H9 (cell line): ENCODE data around the gene LSMEM2. TPM values are rescaled to one million over a fixed set of nuclear protein-coding genes. Genes with fewer than 3 reads are reported as not detected.

Experiments used
- DNase-seq: peaks from one replicate; pipeline ENCODE4 v3.0.0-alpha.2; 2017
- H2AFZ ChIP-seq: one replicate; pipeline ENCODE4 v1.6.1; 2013; ENCODE audit warnings: mild to moderate bottlenecking, low read length, control low read depth, moderate library complexity
- H2AK5ac ChIP-seq: 2 replicates; pipeline ENCODE4 v1.6.1; 2013; ENCODE audit warnings: low read length, control low read depth, mixed read lengths; ENCODE audit not compliant: insufficient read length
- H2BK120ac ChIP-seq: one replicate; pipeline ENCODE4 v1.6.1; 2013; ENCODE audit warnings: low read depth, mild to moderate bottlenecking, low read length, control low read depth, inconsistent platforms; ENCODE audit not compliant: poor library complexity, severe bottlenecking
- H2BK12ac ChIP-seq: 2 replicates; pipeline ENCODE4 v1.6.1; 2013; ENCODE audit warnings: low read length, control low read depth, mixed read lengths, low read depth; ENCODE audit not compliant: insufficient read length
- H2BK15ac ChIP-seq: 2 replicates; pipeline ENCODE4 v1.6.1; 2013; ENCODE audit warnings: low read depth, low read length, control low read depth
- H2BK20ac ChIP-seq: one replicate; pipeline ENCODE4 v1.6.1; 2013; ENCODE audit warnings: low read depth, mild to moderate bottlenecking, low read length, control low read depth, inconsistent platforms; ENCODE audit not compliant: poor library complexity, severe bottlenecking
- H2BK5ac ChIP-seq: 2 replicates; pipeline ENCODE4 v1.6.1; 2013; ENCODE audit warnings: low read length, control low read depth, mixed read lengths; ENCODE audit not compliant: insufficient read length
- H3K14ac ChIP-seq: 2 replicates; pipeline ENCODE4 v1.6.1; 2013; ENCODE audit warnings: low read length, control low read depth; ENCODE audit not compliant: insufficient read depth
- H3K18ac ChIP-seq: 2 replicates; pipeline ENCODE4 v1.6.1; 2013; ENCODE audit warnings: low read depth, mild to moderate bottlenecking, mixed read lengths, low read length, control low read depth; ENCODE audit not compliant: insufficient read length
- H3K23ac ChIP-seq: 2 replicates; pipeline ENCODE4 v1.6.1; 2013; ENCODE audit warnings: low read length, control low read depth, mixed read lengths, low read depth; ENCODE audit not compliant: insufficient read length
- H3K23me2 ChIP-seq: 2 replicates; pipeline ENCODE4 v1.6.1; 2013; ENCODE audit warnings: low read depth, mild to moderate bottlenecking, mixed read lengths, low read length, control low read depth; ENCODE audit not compliant: insufficient read length, poor library complexity, severe bottlenecking
- H3K27ac ChIP-seq: 2 replicates; pipeline ENCODE4 v1.5.1; 2013; ENCODE audit warnings: low read length, control low read depth, mixed read lengths, low read depth; ENCODE audit not compliant: insufficient read length
- H3K27me3 ChIP-seq: 2 replicates; pipeline ENCODE4 v1.6.1; 2013; ENCODE audit warnings: low read length, control low read depth, inconsistent platforms; ENCODE audit not compliant: insufficient read depth
- H3K4ac ChIP-seq: 2 replicates; pipeline ENCODE4 v1.6.1; 2013; ENCODE audit warnings: low read depth, mild to moderate bottlenecking, control low read depth, inconsistent platforms, low read length, moderate library complexity
- H3K4me1 ChIP-seq: 2 replicates; pipeline ENCODE4 v1.6.1; 2013; ENCODE audit warnings: low read length, control low read depth, inconsistent platforms; ENCODE audit not compliant: insufficient read depth
- H3K4me2 ChIP-seq: 2 replicates; pipeline ENCODE4 v1.6.1; 2013; ENCODE audit warnings: low read length, control low read depth, mixed read lengths; ENCODE audit not compliant: insufficient read length, insufficient read depth
- H3K56ac ChIP-seq: 2 replicates; pipeline ENCODE4 v1.6.1; 2013; ENCODE audit warnings: low read depth, mild to moderate bottlenecking, mixed read lengths, low read length, control low read depth; ENCODE audit not compliant: insufficient read length
- H3K79me1 ChIP-seq: 2 replicates; pipeline ENCODE4 v1.6.1; 2013; ENCODE audit warnings: low read depth, mild to moderate bottlenecking, moderate library complexity, low read length, control low read depth, inconsistent platforms; ENCODE audit not compliant: insufficient read depth, poor library complexity, severe bottlenecking
- H3K79me2 ChIP-seq: 2 replicates; pipeline ENCODE4 v1.6.1; 2013; ENCODE audit warnings: low read length, control low read depth, inconsistent platforms; ENCODE audit not compliant: insufficient read depth
- H3K9ac ChIP-seq: 2 replicates; pipeline ENCODE4 v1.6.1; 2013; ENCODE audit warnings: low read length, control low read depth, mixed read lengths; ENCODE audit not compliant: insufficient read length; ENCODE audit errors: extremely low read depth
- H3K9me3 ChIP-seq: one replicate; pipeline ENCODE4 v1.6.1; 2013; ENCODE audit warnings: low read depth, low read length, inconsistent platforms; ENCODE audit not compliant: control insufficient read depth
- H3T11ph ChIP-seq: one replicate; pipeline ENCODE4 v1.6.1; 2013; ENCODE audit warnings: mild to moderate bottlenecking, low read length, control low read depth, inconsistent platforms
- H4K20me1 ChIP-seq: one replicate; pipeline ENCODE4 v1.6.1; 2013; ENCODE audit not compliant: control insufficient read depth, insufficient read length, insufficient read depth
- H4K5ac ChIP-seq: 2 replicates; pipeline ENCODE4 v1.6.1; 2013; ENCODE audit warnings: low read depth, mild to moderate bottlenecking, mixed read lengths, low read length, control low read depth; ENCODE audit not compliant: insufficient read length
- H4K8ac ChIP-seq: replicated peaks from 2 replicates; pipeline ENCODE4 v1.6.1; 2013; ENCODE audit warnings: low read length, control low read depth, mixed read lengths, low read depth; ENCODE audit not compliant: insufficient read length
- H4K91ac ChIP-seq: 2 replicates; pipeline ENCODE4 v1.6.1; 2013; ENCODE audit warnings: low read depth, mild to moderate bottlenecking, moderate library complexity, mixed read lengths, low read length, control low read depth; ENCODE audit not compliant: insufficient read length
- H3K27ac Mint-ChIP-seq, 3 experiments: 2 replicates in 2 of 3; 3 replicates in 1 of 3; pipeline ENCODE4 v1.8.0; 2020 to 2021; ENCODE audit warnings: mixed read lengths in 3 of 3, mild to moderate bottlenecking in 1 of 3, moderate library complexity in 1 of 3
- H3K27me3 Mint-ChIP-seq: 2 replicates; pipeline ENCODE4 v1.8.0; 2021; ENCODE audit warnings: low read depth, mild to moderate bottlenecking, moderate library complexity, mixed read lengths
- H3K36me3 Mint-ChIP-seq, 3 experiments: 2 replicates in 2 of 3; 3 replicates in 1 of 3; pipeline ENCODE4 v1.8.0; 2020 to 2021; ENCODE audit warnings: low read depth in 3 of 3, mixed read lengths in 3 of 3; ENCODE audit not compliant: insufficient read depth in 1 of 3
- H3K4me1 Mint-ChIP-seq, 2 experiments: 2 replicates each; pipeline ENCODE4 v1.8.0; 2020; ENCODE audit warnings: mixed read lengths in 2 of 2
- H3K4me3 Mint-ChIP-seq, 2 experiments: 2 replicates in 1 of 2; 3 replicates in 1 of 2; pipeline ENCODE4 v1.8.0; 2020 to 2021; ENCODE audit warnings: mild to moderate bottlenecking in 2 of 2, mixed read lengths in 2 of 2, moderate library complexity in 1 of 2
- H3K9me3 Mint-ChIP-seq, 2 experiments: 2 replicates in 1 of 2; 3 replicates in 1 of 2; pipeline ENCODE4 v1.8.0; 2020; ENCODE audit warnings: mild to moderate bottlenecking in 2 of 2, mixed read lengths in 2 of 2, moderate library complexity in 1 of 2
- CTCF ChIP-seq: fragments of 200-600 bp; sonication (generic); conservative IDR thresholded peaks from 3 replicates; pipeline ENCODE4 v1.8.0; 2021; ENCODE audit warnings: antibody characterized with exemption, mild to moderate bottlenecking
- WGBS: extraction: QIAGEN DNeasy Blood & Tissue Kit; methylation state at CpG from one replicate; pipeline ENCODE4 v1.1.7; 2013; ENCODE audit warnings: missing lambda C conversion rate, low lambda C conversion rate, mixed read lengths; ENCODE audit not compliant: insufficient read length; ENCODE audit errors: extremely low coverage; 5-methylcytosine and 5-hydroxymethylcytosine counted together
- total RNA-seq: library from RNA; stranded (reverse); gene quantifications from 2 replicates; pipeline ENCODE4 v1.2.1, GENCODE V29; 2021

Gene LSMEM2
- total RNA-seq, 1 experiment from 2014 or later: 0.50 TPM

GRCh38 chr3:50258029-50258680 is 20.7 kb upstream of the LSMEM2 start:
- Histone ChIP-seq H4K91ac (no peak overlapping the region), H3K23ac (no peak overlapping the region), H3K4me2 (no peak overlapping the region), H3K14ac (no peak overlapping the region), H3K23me2 (no peaks in the 10 kb centered on the region), H2BK12ac (no peak overlapping the region), H3T11ph (no peak overlapping the region), H2BK5ac (no peak overlapping the region), H2BK120ac (no peak overlapping the region), H3K9me3 (no peaks in the 10 kb centered on the region), H2BK15ac (no peak overlapping the region), H4K20me1 (peaks cover 2% of the 10 kb centered on the region), H4K8ac (no peak overlapping the region), H3K18ac (no peak overlapping the region), H2AFZ (no peak overlapping the region), H3K27me3 (no peaks in the 10 kb centered on the region), H3K4me1 (no peaks in the 10 kb centered on the region), H3K9ac (no peak overlapping the region), H4K5ac (no peak overlapping the region), H3K4ac (no peak overlapping the region), H2AK5ac (no peak overlapping the region), H3K27ac (no peak overlapping the region), H3K56ac (no peak overlapping the region), H2BK20ac (no peak overlapping the region), H3K79me2 (no peaks in the 10 kb centered on the region), H3K79me1 (no peaks in the 10 kb centered on the region)
- H3K9me3 Mint-ChIP-seq: no peaks in the 10 kb centered on the region
- peaks cover 17 to 38% (median 36%) of the 10 kb centered on the region in 3 experiments; a peak in 6 of 7 replicates for H3K36me3 Mint-ChIP-seq
- peak overlapping the region in 2 of 3 experiments; percentile 28 to 81; a peak in 1 of 7 replicates for H3K27ac Mint-ChIP-seq
- H3K4me3 Mint-ChIP-seq: no peak overlapping the region; a peak in 1 of 5 replicates
- H3K27me3 Mint-ChIP-seq: peaks cover 1% of the 10 kb centered on the region; the same call in 1 of the 2 replicates
- TF ChIP-seq CTCF: no peak
- no peak for DNase-seq
- WGBS: no CpG with 5 or more reads among the region's 17 CpGs
- H3K4me1 Mint-ChIP-seq: peaks cover 17 to 39% of the 10 kb centered on the region in 2 experiments
